BE2C (cell line): ENCODE results near the gene AGPAT4.

ENCODE experiments used
- DNase-seq: peaks from one replicate; pipeline ENCODE4 v3.0.0-alpha.2; 2020
- H3K27me3 ChIP-seq: fragments of 250-450 bp; sonication (Bioruptor Pico); 2 replicates; pipeline ENCODE4 v1.5.1; 2020; ENCODE audit warnings: mild to moderate bottlenecking
- H3K36me3 ChIP-seq: fragments of 250-450 bp; sonication (Bioruptor Pico); 2 replicates; pipeline ENCODE4 v1.5.1; 2020; ENCODE audit warnings: mild to moderate bottlenecking
- H3K4me1 ChIP-seq: fragments of 250-450 bp; sonication (Bioruptor Pico); 2 replicates; pipeline ENCODE4 v1.5.1; 2020
- H3K4me3 ChIP-seq: 2 replicates; pipeline ENCODE4 v1.5.1; 2011; ENCODE audit warnings: low read depth, low read length
- H3K9me3 ChIP-seq: fragments of 250-450 bp; sonication (Bioruptor Pico); 2 replicates; pipeline ENCODE4 v1.5.1; 2020
- TF ChIP-seq, protein P1 (sequence below): IDR thresholded peaks from 2 replicates; pipeline ENCODE4 v1.5.1; 2012; ENCODE audit warnings: mild to moderate bottlenecking, low read depth, low read length

The AGPAT4 gene

DNA sequence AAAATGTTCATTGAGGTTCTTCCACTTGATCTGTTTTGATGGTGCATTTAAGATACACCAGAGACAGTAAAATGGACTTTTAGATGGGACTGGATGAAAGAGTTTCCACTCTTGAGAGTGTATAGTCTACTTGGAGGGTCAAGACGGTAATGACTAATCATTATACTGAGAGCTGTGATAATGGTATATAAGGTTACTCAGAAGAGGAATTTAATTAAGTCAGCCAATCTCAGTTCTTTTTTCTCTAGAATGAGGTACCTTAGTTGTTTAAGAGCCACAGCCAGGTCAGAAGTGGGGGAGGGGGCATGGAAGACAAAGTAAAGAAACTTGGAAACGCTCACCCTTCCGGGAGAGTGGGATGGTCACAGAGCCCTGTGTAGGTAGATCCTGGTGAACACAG lies 158.4 kb downstream of the AGPAT4 start:
- TF ChIP-seq, protein P1, sequence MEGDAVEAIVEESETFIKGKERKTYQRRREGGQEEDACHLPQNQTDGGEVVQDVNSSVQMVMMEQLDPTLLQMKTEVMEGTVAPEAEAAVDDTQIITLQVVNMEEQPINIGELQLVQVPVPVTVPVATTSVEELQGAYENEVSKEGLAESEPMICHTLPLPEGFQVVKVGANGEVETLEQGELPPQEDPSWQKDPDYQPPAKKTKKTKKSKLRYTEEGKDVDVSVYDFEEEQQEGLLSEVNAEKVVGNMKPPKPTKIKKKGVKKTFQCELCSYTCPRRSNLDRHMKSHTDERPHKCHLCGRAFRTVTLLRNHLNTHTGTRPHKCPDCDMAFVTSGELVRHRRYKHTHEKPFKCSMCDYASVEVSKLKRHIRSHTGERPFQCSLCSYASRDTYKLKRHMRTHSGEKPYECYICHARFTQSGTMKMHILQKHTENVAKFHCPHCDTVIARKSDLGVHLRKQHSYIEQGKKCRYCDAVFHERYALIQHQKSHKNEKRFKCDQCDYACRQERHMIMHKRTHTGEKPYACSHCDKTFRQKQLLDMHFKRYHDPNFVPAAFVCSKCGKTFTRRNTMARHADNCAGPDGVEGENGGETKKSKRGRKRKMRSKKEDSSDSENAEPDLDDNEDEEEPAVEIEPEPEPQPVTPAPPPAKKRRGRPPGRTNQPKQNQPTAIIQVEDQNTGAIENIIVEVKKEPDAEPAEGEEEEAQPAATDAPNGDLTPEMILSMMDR: no peak
- Histone ChIP-seq H3K9me3 (no peaks in the 10 kb centered on the region), H3K27me3 (no peaks in the 10 kb centered on the region), H3K36me3 (peaks cover 51% of the 10 kb centered on the region), H3K4me1 (no peaks in the 10 kb centered on the region), H3K4me3 (no peak overlapping the region)
- no peak for DNase-seq

DNA sequence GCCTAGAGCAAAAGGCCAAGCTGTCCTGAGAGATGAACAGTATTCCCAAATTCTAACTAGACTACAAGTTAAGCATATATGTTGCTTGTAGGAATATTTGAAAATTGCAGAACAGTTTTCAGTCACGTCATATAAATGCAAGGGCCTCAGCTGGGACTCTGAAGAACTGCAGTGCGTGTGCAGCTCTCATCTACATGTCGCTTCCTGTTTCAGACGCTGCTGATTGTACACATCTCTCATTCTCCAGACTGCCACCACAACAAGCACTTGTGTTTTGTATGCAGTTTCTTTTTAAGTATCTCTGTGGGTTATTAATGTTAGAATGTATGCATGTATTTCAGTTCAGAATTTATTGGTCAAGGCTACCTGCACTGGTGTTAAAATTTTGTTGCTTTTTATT lies 162.6 kb downstream of the AGPAT4 start:
- Histone ChIP-seq H3K27me3 (no peaks in the 10 kb centered on the region), H3K4me3 (no peak overlapping the region), H3K36me3 (peaks cover 71% of the 10 kb centered on the region), H3K9me3 (no peaks in the 10 kb centered on the region), H3K4me1 (no peaks in the 10 kb centered on the region; the same call in 1 of the 2 replicates)
- TF ChIP-seq, protein P1: no peak
- no peak for DNase-seq

DNA sequence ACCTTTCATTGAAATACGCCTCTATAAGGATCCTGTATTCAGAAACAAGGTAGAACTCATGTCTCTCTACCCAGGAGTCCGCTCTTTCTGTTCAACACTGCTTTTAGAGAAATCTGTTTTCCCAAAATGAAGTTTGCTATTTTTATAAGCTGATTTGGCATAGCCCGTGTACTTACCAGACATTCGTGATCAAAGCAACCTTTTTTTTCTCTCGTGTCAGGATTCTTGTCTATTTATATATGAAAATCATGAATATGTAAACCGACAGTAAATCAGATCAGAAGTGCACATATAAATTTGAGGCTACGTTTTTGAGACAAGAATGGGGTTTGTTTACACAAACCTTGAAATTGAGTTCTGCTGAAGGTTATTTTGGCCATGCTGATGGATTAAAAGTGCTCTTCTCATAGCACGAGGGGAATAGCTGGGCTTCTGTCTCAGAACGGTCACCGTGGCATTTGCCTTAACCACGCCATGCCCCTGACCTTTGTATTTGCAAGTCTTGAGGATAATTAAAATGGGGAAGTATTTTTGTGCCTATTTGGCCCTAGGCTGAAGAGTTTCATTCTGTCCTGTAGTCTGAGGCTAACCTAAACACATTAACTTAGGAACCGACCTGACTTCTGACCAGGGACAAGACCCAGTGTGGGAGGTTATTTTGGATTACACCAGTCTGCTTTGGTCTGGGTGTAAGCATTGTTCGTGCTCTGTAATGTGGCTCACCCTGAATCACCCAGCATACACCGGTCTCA lies 163.7 kb downstream of the AGPAT4 start:
- peaks cover 68% of the 10 kb centered on the region for H3K36me3 ChIP-seq
- no peaks in the 10 kb centered on the region; the same call in 1 of the 2 replicates for H3K4me1 ChIP-seq
- DNase-seq: no peak
- no peaks in the 10 kb centered on the region for H3K9me3 ChIP-seq
- no peaks in the 10 kb centered on the region for H3K27me3 ChIP-seq
- TF ChIP-seq, protein P1: no peak
- H3K4me3 ChIP-seq: no peak overlapping the region

DNA sequence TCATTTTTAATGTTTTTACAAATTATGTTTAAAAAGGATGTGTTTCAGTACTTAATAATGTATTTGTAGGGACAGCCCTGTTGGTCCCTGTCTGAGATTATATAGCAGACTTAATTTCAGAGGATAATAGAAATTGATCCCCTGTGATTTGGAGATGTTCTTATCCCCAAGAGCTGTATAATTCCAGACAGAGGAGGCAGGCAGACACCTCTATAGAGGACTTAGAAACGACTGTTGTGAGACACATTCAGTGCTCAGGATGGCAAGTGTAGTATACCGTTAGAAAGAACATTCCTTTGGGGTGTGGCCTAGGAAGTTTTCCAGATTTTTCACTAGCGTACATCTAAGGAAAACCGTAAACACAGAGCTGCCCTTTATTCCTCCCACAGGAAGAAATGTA lies 164.5 kb downstream of the AGPAT4 start:
- Histone ChIP-seq H3K4me3 (no peak overlapping the region), H3K27me3 (no peaks in the 10 kb centered on the region), H3K36me3 (peaks cover 60% of the 10 kb centered on the region), H3K9me3 (no peaks in the 10 kb centered on the region), H3K4me1 (no peaks in the 10 kb centered on the region; the same call in 1 of the 2 replicates)
- DNase-seq: no peak
- TF ChIP-seq, protein P1: no peak

DNA sequence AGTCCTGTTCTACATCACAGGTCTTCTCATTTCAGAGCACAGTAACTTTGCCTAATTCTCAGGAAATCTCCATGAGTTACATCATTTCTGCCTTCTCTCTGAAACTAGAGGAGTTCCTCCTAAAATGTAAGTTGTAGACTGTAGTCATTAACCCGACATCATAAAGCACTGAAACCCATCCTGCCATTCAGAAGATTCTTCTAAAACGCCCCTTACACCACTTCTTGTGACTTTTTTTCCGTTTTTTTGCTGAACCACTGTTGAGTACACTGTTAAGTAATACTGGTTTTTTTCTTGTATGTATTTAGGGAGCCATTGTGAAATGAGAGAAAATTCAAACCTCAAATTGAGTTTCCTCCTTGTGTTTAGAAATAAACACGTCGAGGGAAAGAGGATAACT lies 164.9 kb downstream of the AGPAT4 start:
- TF ChIP-seq, protein P1: no peak
- peaks cover 55% of the 10 kb centered on the region for H3K36me3 ChIP-seq
- H3K4me1 ChIP-seq: no peaks in the 10 kb centered on the region; the same call in 1 of the 2 replicates
- no peak overlapping the region for H3K4me3 ChIP-seq
- no peak for DNase-seq
- no peaks in the 10 kb centered on the region for H3K9me3 ChIP-seq
- no peaks in the 10 kb centered on the region for H3K27me3 ChIP-seq
